SK-N-SH treated with all-trans-retinoic acid at 6 μM for 48 hours (cell line): ENCODE data around the gene TMEM100.

Experiments used
- ATAC-seq: fragments of 200-7000 bp; cut with Tn5 transposase; 3 replicates; pipeline ENCODE4 v1.9.1; 2020; ENCODE audit warnings: mild to moderate bottlenecking, moderate library complexity
- ARNTL ChIP-seq: fragments of 450-650 bp; formaldehyde crosslinking; IDR thresholded peaks from 2 replicates; pipeline ENCODE4 v1.5.0; 2020; ENCODE audit warnings: low read depth, mild to moderate bottlenecking, moderate library complexity, borderline replicate concordance
- BACH2 ChIP-seq: fragments of 250-450 bp; sonication (Bioruptor Pico); IDR thresholded peaks from 2 replicates; pipeline ENCODE4 v1.9.0; 2021; ENCODE audit warnings: mild to moderate bottlenecking, borderline replicate concordance
- CSDC2 ChIP-seq: fragments of 250-450 bp; sonication (Bioruptor Pico); IDR thresholded peaks from 2 replicates; pipeline ENCODE4 v1.5.0; 2020; ENCODE audit warnings: mild to moderate bottlenecking, moderate library complexity
- GLIS3 ChIP-seq: fragments of 250-450 bp; sonication (Bioruptor Pico); IDR thresholded peaks from 2 replicates; pipeline ENCODE4 v1.5.0; 2020; ENCODE audit warnings: mild to moderate bottlenecking, moderate library complexity
- ISL1 ChIP-seq: fragments of 250-450 bp; sonication (Bioruptor Pico); IDR thresholded peaks from 2 replicates; pipeline ENCODE4 v2.1.2; 2022; ENCODE audit warnings: mild to moderate bottlenecking, moderate library complexity
- OSR1 ChIP-seq: fragments of 250-450 bp; sonication (Bioruptor Pico); IDR thresholded peaks from 2 replicates; pipeline ENCODE4 v1.8.0; 2022; ENCODE audit warnings: moderate library complexity, mild to moderate bottlenecking, inconsistent platforms
- PPARA ChIP-seq: fragments of 250-450 bp; sonication (Bioruptor Pico); IDR thresholded peaks from 2 replicates; pipeline ENCODE4 v1.5.0; 2020; ENCODE audit warnings: mild to moderate bottlenecking, borderline replicate concordance
- RARB ChIP-seq: fragments of 250-450 bp; sonication (Bioruptor Pico); IDR thresholded peaks from 2 replicates; pipeline ENCODE4 v1.8.0; 2021; ENCODE audit warnings: mild to moderate bottlenecking, moderate library complexity
- SNAI2 ChIP-seq: fragments of 250-450 bp; sonication (Bioruptor Pico); IDR thresholded peaks from 2 replicates; pipeline ENCODE4 v1.5.0; 2020; ENCODE audit warnings: mild to moderate bottlenecking, moderate library complexity
- TCF4 ChIP-seq: fragments of 250-450 bp; sonication (Bioruptor Pico); IDR thresholded peaks from 2 replicates; pipeline ENCODE4 v1.8.0; 2021; ENCODE audit warnings: mild to moderate bottlenecking, moderate library complexity, borderline replicate concordance
- ZC3H10 ChIP-seq: fragments of 250-450 bp; sonication (Bioruptor Pico); IDR thresholded peaks from 2 replicates; pipeline ENCODE4 v1.5.1; 2021; ENCODE audit warnings: mild to moderate bottlenecking, moderate library complexity
- ZFP3 ChIP-seq: fragments of 250-450 bp; sonication (Bioruptor Pico); IDR thresholded peaks from 2 replicates; pipeline ENCODE4 v1.5.0; 2020; ENCODE audit warnings: mild to moderate bottlenecking, moderate library complexity
- ZFP30 ChIP-seq: fragments of 450-650 bp; formaldehyde crosslinking; IDR thresholded peaks from 2 replicates; pipeline ENCODE4 v1.5.0; 2022; ENCODE audit warnings: mild to moderate bottlenecking, moderate library complexity
- ZNF565 ChIP-seq: fragments of 450-650 bp; formaldehyde crosslinking; conservative IDR thresholded peaks from 2 replicates; pipeline ENCODE4 v1.5.0; 2020; ENCODE audit warnings: low read depth, mild to moderate bottlenecking, moderate library complexity
- TF ChIP-seq, protein P1 (sequence below): fragments of 250-450 bp; sonication (Bioruptor Pico); IDR thresholded peaks from 2 replicates; pipeline ENCODE4 v1.5.1; 2020; ENCODE audit warnings: low read depth, mild to moderate bottlenecking, moderate library complexity
- TF ChIP-seq, protein P2 (sequence below): fragments of 250-450 bp; sonication (Bioruptor Pico); IDR thresholded peaks from 2 replicates; pipeline ENCODE4 v1.5.1; 2021; ENCODE audit warnings: mild to moderate bottlenecking, moderate library complexity
- TF ChIP-seq, protein P3 (sequence below): fragments of 250-450 bp; sonication (Bioruptor Pico); IDR thresholded peaks from 2 replicates; pipeline ENCODE4 v1.5.0; 2020; ENCODE audit warnings: mild to moderate bottlenecking, moderate library complexity

TMEM100 gene

DNA sequence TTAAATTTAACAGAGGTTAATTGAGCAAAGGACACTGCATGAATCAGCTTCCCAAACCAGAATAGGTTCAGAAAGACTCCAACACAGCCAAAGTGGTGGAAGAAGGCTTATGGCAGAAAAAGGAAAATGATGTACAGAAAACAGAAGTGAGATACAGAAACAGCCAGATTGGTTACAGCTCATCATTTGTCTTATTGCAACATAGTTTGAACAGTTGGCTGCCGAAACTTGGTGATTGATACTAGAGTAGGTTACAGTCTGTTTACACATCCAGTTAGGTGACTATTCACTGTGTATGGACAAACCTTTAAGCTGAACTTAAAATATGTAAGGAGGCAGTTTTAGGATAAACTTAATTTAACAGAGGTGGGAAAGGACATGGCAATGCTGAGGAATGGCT is 18.3 kb downstream of the TMEM100 start:
- TF ChIP-seq, protein P1, sequence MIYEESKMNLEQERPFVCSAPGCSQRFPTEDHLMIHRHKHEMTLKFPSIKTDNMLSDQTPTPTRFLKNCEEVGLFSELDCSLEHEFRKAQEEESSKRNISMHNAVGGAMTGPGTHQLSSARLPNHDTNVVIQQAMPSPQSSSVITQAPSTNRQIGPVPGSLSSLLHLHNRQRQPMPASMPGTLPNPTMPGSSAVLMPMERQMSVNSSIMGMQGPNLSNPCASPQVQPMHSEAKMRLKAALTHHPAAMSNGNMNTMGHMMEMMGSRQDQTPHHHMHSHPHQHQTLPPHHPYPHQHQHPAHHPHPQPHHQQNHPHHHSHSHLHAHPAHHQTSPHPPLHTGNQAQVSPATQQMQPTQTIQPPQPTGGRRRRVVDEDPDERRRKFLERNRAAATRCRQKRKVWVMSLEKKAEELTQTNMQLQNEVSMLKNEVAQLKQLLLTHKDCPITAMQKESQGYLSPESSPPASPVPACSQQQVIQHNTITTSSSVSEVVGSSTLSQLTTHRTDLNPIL (CRISPR knock-in tag), result no peak

DNA sequence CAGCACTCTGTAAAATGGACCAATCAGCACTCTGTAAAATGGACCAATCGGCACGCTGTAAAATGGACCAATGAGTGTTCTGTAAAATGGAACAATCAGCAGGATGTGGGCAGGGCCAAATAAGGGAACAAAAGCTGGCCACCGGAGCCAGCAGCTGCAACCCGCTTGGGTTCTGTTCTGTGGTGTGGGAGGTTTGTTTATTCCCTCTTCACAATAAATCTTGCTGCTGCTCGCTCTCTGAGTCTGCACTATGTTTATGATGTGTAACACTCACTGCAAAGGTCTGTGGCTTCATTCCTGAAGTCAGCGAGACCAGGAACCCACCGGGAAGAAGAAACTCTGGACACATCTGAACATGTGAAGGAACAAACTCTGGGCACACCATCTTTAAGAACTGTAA is 20.5 kb downstream of the TMEM100 start:
- TF ChIP-seq GLIS3 (no peak), OSR1 (CRISPR knock-in tag) (no peak), CSDC2 (CRISPR knock-in tag) (no peak), ZFP3 (CRISPR knock-in tag) (no peak), BACH2 (CRISPR knock-in tag) (no peak), RARB (CRISPR knock-in tag) (no peak)
- TF ChIP-seq, all 23 proteins: peak for 0
- no peak for ATAC-seq

More for the DNA sequence above, 18.3 kb downstream of the TMEM100 start:
- ATAC-seq, result no peak

DNA sequence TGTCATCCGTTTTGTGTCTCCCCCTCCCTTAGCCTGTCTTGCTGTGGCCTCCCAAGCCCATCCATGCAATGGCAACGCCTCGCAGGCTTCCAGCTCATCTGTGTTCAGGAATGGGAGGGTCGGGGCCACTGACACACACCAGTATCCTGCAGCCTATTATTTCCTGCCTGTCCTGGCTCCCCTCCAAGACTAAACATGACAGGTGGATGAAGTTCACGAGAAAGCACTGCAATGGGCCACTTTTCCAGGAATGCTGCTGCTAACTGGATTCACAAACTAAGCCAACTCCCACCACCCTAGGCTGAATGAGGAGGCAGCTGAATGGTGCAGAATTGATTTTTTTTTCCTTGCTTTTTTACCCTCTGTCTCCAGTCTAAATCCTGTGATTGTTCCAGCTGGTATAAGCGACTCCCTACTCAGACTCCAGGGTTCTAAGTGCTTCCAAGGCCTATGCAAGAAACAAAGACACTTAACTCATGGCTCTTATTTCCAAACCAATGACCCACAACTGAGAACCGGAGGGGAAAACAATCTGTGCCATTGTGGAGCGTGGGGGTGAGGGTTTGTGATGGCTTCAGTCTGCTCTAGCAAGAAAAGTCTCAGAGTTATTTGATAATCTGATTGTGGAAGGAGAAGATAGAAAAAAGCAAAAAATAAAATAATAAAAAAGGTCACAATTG is 23.3 kb downstream of the TMEM100 start:
- TF ChIP-seq PPARA (CRISPR knock-in tag) (no peak), ZFP30 (no peak), ZFP3 (CRISPR knock-in tag) (no peak), ZNF565 (no peak), TCF4 (CRISPR knock-in tag) (no peak), ISL1 (CRISPR knock-in tag) (no peak)
- TF ChIP-seq, protein P1 (CRISPR knock-in tag), result no peak
- no peak for ATAC-seq

DNA sequence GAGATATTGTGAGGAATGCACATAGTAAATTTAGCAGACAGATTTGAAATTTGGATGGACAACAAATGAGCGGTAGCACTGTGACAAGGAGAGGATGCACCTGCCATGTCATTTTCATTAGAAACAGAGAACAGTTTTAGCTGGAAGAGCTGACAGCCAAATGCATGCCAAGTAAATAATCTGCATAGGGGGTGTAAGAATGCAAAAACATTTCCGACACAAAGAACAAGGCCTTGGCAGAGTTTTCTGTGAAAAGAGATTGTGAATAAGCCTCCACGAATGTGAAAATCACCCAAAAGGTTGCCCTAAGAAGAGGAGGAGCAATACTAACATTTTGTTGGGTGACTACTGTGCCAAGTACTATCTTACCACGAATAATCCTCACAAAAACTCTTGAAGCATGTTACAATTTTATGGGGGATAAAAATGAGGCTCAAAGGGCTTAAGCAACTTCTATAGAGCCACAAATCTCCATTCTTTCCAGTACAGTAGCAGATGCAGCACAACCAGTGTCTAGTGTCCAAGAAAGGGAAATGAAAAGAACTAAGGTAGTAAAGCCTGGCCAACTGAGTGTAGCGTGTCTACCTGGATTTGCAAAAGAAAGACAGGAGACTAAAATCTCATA is 28.3 kb downstream of the TMEM100 start:
- no peak for ATAC-seq
- no peak for TF ChIP-seq ZFP30
- no peak for TF ChIP-seq CSDC2 (CRISPR knock-in tag)
- no peak for TF ChIP-seq ZC3H10 (CRISPR knock-in tag)
- TF ChIP-seq BACH2 (CRISPR knock-in tag), result no peak
- TF ChIP-seq, protein P2, sequence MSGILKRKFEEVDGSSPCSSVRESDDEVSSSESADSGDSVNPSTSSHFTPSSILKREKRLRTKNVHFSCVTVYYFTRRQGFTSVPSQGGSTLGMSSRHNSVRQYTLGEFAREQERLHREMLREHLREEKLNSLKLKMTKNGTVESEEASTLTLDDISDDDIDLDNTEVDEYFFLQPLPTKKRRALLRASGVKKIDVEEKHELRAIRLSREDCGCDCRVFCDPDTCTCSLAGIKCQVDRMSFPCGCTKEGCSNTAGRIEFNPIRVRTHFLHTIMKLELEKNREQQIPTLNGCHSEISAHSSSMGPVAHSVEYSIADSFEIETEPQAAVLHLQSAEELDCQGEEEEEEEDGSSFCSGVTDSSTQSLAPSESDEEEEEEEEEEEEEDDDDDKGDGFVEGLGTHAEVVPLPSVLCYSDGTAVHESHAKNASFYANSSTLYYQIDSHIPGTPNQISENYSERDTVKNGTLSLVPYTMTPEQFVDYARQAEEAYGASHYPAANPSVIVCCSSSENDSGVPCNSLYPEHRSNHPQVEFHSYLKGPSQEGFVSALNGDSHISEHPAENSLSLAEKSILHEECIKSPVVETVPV (CRISPR knock-in tag), result no peak
- TF ChIP-seq SNAI2 (CRISPR knock-in tag), result no peak
- TF ChIP-seq ARNTL (CRISPR knock-in tag), result no peak
- TF ChIP-seq GLIS3, result no peak
- no peak for TF ChIP-seq PPARA (CRISPR knock-in tag)
- no peak for TF ChIP-seq ISL1 (CRISPR knock-in tag)
- TF ChIP-seq TCF4 (CRISPR knock-in tag), result no peak
- TF ChIP-seq, protein P3, sequence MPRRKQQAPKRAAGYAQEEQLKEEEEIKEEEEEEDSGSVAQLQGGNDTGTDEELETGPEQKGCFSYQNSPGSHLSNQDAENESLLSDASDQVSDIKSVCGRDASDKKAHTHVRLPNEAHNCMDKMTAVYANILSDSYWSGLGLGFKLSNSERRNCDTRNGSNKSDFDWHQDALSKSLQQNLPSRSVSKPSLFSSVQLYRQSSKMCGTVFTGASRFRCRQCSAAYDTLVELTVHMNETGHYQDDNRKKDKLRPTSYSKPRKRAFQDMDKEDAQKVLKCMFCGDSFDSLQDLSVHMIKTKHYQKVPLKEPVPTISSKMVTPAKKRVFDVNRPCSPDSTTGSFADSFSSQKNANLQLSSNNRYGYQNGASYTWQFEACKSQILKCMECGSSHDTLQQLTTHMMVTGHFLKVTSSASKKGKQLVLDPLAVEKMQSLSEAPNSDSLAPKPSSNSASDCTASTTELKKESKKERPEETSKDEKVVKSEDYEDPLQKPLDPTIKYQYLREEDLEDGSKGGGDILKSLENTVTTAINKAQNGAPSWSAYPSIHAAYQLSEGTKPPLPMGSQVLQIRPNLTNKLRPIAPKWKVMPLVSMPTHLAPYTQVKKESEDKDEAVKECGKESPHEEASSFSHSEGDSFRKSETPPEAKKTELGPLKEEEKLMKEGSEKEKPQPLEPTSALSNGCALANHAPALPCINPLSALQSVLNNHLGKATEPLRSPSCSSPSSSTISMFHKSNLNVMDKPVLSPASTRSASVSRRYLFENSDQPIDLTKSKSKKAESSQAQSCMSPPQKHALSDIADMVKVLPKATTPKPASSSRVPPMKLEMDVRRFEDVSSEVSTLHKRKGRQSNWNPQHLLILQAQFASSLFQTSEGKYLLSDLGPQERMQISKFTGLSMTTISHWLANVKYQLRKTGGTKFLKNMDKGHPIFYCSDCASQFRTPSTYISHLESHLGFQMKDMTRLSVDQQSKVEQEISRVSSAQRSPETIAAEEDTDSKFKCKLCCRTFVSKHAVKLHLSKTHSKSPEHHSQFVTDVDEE (CRISPR knock-in tag), result no peak
- TF ChIP-seq ZFP3 (CRISPR knock-in tag), result no peak
- TF ChIP-seq ZNF565, result no peak
- TF ChIP-seq RARB (CRISPR knock-in tag), result no peak
